ENCODE data around the gene NAPB.

Gene NAPB

GRCh38 chr20:23325107-23325506 lies 96.2 kb downstream of the NAPB start:
- no peaks in the 10 kb centered on the region for H3K27me3 ChIP-seq
- TF ChIP-seq CTCF (IDR thresholded peaks at IDR 0.05) = no peak
- H3K27ac ChIP-seq = no peak overlapping the region
- no peaks in the 10 kb centered on the region for H3K4me1 ChIP-seq (ENCODE audit: control insufficient read depth in 1 of 2, insufficient read depth in 1 of 2, low read depth in 1 of 2, low read length in 1 of 2)
- no peaks in the 10 kb centered on the region for H3K9me3 ChIP-seq
- H3K4me3 ChIP-seq (ENCODE audit: low read depth in 1 of 2, low read length in 1 of 2) = no peak overlapping the region
- H3K36me3 ChIP-seq = no peaks in the 10 kb centered on the region

All from neutrophil (primary cell).